ENCODE results near the gene GPR148.
"Not testable (repeated sequence)": the region's sequence is repeated elsewhere in the genome, so short reads cannot be mapped to it uniquely, and the experiment has no call there.

- TF ChIP-seq CTCF (IDR thresholded peaks at IDR 0.05), result peak in 1 of 3 experiments; percentile 43
- not testable (repeated sequence) for TF ChIP-seq POLR2A (IDR thresholded peaks at IDR 0.05)
Observed at GRCh38 chr2:130693474-130693873, 35.4 kb upstream of the GPR148 start.
